ENCODE results near the gene PAX6.

Gene PAX6

GRCh38 chr11:31796499-31797189 is 14.5 kb downstream of the PAX6 start:
- no peak for DNase-seq

GRCh38 chr11:31795706-31796498 is 15.2 kb downstream of the PAX6 start:
- no peak for DNase-seq

DNA sequence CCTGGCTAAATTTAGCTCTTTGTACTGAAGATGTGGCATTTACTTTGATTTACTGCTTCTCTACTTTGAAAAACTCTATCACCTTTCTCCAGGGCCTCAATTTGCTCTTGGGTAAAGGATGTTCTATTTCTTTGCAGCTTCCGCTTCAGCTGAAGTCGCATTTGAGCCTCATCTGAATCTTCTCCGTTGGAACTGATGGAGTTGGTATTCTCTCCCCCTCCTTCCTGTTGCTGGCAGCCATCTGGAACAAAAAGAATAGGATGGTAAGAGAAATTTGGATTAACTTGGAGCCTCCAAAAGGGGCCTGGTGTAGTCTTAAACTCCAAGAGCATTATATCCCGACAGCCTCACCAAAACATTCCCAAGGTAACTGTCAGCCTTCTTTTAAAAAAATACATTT is 16.6 kb downstream of the PAX6 start:
- DNase-seq, result no peak

DNA sequence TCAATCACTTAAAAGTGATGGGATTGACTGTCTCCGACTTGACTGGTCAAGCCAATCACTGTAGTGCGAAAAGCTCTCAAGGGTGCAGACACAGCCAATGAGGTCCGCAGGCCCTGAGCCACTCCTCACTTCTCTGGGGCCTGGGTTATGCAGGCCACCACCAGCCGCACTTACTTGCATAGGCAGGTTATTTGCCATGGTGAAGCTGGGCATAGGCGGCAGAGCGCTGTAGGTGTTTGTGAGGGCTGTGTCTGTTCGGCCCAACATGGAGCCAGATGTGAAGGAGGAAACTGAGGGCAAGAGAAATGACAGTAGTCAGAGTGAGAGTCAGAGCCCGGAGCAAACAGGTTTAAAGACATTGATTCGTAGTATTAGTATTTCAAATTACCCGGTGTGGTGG is 17.9 kb downstream of the PAX6 start:
- DNase-seq, result no peak

DNA sequence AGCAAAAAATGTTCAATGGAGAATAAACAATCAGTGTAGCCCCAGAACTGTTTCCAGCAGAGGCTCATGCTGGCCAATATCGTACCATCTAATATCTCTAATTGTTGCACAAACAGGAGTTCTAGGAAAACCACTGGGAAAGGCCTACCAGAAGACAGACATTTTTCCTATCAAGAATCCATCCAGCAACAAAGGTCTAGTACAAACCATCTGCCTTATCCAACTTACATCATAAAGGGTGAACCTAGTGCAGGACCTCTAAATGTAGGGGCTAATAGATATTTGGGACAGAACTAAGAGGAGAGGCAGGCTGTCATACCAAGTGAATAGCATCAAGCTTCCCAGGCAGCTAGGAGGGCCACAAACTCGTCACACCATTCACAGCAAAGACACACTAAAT is 18.7 kb downstream of the PAX6 start:
- DNase-seq, result no peak

DNA sequence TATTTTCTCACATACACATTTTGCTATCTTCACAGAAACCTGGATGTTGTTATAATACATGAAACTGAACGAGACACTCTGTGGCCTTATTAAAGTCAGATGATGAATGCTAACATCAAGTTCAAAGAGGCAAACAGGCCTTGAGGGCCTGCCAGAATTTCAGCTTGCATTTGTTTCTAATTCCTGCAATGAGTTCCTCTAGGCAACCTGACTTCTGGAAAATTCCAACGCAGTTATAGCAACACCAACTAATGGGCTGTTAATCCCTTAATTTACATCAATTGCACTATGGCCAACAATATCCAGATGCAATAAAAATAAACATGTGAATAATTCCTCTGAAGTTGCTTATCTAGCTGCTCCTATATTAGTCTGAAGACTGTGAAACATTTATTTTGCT is 19.1 kb downstream of the PAX6 start:
- no peak for DNase-seq

- DNase-seq, result no peak
Measured at GRCh38 chr11:31790649-31791048, 20.5 kb downstream of the PAX6 start.

DNA sequence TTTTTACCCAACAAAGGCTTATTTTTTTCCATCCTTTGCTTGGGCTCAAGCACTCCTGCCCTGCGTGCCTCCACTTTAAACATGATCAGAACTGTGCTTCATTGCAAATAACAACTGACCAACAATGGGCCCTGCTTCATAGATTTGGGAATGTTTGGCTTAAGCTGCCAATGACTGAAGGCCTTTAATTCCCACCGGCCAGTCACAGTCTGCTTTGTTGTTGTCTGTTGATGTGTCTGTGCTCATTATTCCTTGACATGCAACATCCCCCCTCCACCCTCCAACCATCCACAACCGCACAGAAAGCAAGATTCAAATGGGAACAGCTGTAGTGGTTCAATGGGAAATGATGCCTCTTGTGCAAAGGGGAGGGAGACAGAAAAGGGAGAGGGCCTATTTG is 23.0 kb downstream of the PAX6 start:
- no peak for DNase-seq

DNA sequence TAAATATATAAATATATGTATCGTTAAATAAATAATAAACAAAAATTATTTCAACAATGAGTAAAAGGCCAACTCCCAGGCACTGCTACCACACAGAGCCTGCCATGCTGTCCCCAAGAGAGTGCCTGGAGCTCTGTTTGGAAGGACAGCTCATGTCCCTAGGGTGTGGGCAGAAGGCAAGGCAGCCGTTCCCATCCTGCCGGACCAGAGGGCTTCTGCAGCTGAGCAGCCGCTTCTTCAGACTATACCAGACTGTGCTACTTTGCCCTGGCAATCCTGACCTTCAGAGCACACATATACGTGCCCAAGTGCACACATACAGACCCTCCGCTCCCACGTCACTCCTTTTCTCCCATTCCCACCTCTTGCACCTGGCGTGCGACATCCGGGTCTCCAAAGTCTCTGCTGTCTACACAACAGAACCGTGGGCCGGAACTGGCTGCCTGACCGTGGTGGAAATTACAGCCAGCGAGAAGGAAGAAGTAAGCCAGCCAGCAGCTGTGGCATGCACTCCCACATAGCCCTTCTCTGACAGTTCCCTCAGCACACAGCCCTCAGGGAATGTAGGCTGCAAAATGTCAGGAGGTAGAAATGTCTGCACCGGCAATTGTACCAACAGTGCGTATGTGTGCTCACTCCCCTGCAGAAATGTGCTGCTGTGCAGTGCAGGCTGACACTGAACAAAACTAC is 24.0 kb downstream of the PAX6 start:
- no peak for DNase-seq

DNA sequence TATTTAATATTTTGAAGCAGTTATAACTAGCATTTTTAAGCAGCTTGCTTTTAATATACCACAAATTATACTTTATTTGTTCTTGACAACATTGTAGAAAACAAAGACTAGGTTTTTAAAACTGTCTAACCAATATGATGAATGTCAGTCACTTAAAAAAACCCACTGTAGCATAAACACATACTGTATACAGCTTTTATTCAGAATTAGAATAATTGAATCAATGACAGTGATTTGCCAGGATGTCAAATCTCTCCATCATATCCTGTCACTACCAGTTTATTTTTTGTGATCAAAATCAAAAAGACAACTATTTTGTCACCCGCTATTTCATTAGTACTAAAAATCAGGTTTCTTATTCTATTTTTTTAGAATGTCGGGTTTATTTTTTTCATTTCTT is 26.5 kb downstream of the PAX6 start:
- DNase-seq, result no peak

- DNase-seq, result no peak
Measured at GRCh38 chr11:31783252-31783651, 27.9 kb downstream of the PAX6 start.

GRCh38 chr11:31782257-31782656 is 28.9 kb downstream of the PAX6 start:
- DNase-seq, result no peak

DNA sequence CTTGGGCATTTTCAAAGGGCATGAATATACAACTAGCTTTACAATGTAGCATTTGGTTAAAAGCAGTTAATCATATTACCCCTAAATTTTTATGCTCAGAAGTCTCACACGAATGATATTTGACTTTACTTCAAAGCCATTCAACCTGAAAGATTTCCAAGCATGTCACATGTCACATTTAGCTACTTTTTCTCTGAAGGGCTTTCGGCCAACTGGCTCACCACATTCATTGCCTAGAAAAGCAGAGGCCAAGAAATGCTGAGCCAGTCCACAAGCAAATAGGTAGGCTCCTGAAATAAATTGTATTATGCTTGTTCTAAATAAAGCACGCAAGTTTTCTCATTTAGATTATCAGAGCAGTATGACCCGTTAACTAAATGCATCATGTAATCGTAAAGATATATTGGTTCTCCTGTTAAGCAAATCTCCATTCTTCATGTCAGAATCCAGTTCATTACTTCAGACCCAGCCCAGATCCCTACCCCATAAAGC is 30.6 kb downstream of the PAX6 start:
- DNase-seq, result no peak

DNA sequence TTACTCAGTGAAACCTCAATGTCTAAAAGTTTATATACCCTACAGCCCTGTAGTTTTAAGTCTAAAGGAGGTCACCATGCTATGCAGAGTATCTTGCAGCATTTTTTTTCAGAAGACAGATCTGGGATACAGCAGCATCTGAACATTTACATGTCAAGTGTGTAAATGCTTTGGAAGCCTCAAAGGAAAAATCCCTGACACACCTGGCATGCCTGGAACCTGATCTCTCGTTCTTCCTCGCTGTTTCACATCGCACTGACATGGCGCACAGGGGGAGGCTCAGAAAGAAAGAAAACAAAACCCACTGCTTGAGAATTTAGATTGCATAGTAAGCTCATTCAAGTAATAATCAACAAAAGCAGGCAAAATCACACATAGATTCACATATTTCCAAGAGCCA is 31.0 kb downstream of the PAX6 start:
- DNase-seq, result no peak

GRCh38 chr11:31779374-31779791 is 31.7 kb downstream of the PAX6 start:
- DNase-seq, result no peak

GRCh38 chr11:31772412-31772811 is 38.7 kb downstream of the PAX6 start:
- no peak for DNase-seq

- DNase-seq, result no peak
Measured at GRCh38 chr11:31770011-31770700, 41.0 kb downstream of the PAX6 start.

- DNase-seq, result no peak
Measured at GRCh38 chr11:31768749-31769640, 42.1 kb downstream of the PAX6 start.

- no peak for DNase-seq
Measured at GRCh38 chr11:31767685-31768084, 43.4 kb downstream of the PAX6 start.

DNA sequence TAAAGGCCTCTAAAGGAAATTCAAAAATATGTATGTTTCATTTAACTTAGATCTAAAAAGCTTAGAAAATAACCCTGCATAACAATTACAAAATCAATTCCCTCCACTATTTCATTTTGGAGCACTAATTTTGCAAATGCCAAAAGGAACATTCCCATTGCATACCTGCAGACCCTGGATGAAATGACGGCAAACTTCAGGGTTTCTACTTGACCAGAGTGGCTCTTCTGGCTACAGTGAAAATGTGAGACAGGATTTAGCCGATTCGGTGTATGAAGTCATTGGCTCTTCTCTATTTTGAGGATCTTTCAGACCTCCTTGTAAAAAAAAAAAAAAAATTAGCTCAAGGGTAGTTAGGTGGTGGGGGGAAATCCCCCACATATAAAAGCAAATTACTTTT is 44.1 kb downstream of the PAX6 start:
- DNase-seq, result no peak

- DNase-seq, result no peak
Measured at GRCh38 chr11:31764766-31765165, 46.4 kb downstream of the PAX6 start.

GRCh38 chr11:31764261-31764660 is 46.9 kb downstream of the PAX6 start:
- no peak for DNase-seq

Measured in DMS153 (cell line).